ENCODE data around the gene GRAMD2A. TPM values are rescaled to one million over a fixed set of nuclear protein-coding genes. Genes with fewer than 3 reads are reported as not detected.

Gene GRAMD2A
- 4.6 and 5.5 TPM in 2 replicates for total RNA-seq

DNA sequence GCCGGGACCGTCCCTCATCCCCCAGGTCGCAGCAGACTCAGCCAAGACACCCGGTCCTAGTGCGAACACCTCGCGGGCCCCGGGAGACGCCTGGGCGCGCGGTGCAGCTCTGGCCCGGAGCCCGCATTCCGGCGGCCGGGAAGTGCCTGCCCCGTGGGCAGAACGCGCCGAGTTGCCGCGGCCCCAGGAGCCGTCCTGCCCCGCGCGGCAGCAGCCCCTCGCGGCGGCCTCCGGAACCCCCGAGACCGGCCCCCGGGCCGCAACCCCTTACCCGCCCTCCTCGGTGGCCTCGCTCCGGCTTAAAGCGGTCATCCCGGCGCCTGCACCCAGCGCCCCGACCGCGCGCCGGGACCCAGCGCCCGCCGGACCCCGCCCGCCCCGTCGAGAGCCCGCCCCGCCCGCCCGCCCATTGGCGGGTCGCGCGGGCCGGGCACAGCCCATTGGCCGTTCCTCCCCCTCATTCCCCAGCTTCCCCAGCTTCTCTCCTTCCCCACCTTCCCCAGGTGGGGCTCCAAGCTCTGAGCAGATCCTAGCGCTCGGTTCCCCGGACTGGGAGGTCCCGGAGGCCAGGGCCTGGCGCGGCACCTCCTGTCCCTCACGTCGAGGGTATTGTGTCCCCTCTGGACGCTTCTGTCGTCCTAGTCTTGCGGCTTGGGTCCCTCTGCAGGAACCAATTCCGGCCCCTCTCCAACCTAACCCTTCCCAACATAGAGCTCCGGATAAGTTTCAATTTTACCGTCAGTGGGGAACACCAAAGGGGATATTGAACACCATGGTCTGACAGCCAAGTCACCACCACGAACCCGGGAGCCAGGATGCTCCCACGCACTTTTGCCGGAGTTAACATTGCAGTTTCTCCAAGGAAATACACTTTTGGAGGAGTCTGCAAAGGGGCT lies at the start of gene GRAMD2A:
Gene GRAMD2A, minus strand, starts transcription at position 328 of the 896 bp plus-strand sequence.
- DNase-seq (ENCODE audit: low read depth) (peak; percentile 65), FAIRE-seq (peak; percentile 36)
- no peaks in the 10 kb centered on the region for H3K27me3 ChIP-seq (ENCODE audit: control insufficient read depth, insufficient read depth, low read length)
- TF ChIP-seq, protein P1, sequence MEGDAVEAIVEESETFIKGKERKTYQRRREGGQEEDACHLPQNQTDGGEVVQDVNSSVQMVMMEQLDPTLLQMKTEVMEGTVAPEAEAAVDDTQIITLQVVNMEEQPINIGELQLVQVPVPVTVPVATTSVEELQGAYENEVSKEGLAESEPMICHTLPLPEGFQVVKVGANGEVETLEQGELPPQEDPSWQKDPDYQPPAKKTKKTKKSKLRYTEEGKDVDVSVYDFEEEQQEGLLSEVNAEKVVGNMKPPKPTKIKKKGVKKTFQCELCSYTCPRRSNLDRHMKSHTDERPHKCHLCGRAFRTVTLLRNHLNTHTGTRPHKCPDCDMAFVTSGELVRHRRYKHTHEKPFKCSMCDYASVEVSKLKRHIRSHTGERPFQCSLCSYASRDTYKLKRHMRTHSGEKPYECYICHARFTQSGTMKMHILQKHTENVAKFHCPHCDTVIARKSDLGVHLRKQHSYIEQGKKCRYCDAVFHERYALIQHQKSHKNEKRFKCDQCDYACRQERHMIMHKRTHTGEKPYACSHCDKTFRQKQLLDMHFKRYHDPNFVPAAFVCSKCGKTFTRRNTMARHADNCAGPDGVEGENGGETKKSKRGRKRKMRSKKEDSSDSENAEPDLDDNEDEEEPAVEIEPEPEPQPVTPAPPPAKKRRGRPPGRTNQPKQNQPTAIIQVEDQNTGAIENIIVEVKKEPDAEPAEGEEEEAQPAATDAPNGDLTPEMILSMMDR (IDR thresholded peaks at IDR 0.05; ENCODE audit: insufficient read depth, low read length, severe bottlenecking), result no peak
- H3K4me3 ChIP-seq (ENCODE audit: low read depth, low read length), result peak within 1 kb of the TSS; percentile 47
- peaks cover 30% of the 10 kb centered on the region for H3K36me3 ChIP-seq (ENCODE audit: control insufficient read depth, insufficient read depth, low read length)

DNA sequence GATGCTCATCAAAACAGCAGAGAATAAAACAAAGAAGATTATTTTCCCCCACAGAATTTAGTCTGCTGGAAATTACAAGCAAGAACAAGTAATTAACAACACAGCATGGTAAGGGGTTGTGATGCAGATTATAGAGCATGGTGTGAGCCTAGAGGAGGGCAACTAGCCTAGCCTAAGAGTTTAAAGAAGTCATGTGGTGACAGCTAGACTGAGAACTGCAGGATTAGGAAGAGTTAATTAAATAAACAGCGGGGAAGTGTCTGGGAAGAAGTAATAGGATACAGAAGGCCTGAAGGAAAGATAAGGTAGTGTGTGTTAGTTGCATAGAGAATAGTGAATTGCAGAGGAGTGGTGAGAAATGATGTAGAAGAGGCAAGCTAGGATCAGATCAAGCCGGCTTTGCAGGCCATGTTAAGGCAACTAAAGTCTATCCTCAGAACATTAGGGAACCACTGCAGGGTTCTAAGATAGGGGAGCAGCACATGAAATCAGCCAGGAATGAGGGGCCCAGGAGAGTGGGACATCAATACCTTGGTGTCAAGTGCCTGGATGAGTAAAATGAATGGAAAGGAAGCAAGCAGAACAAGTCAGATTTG lies 45.3 kb upstream of the GRAMD2A start:
- DNase-seq (ENCODE audit: low read depth), result no peak
- H3K4me3 ChIP-seq (ENCODE audit: low read depth, low read length), result no peak overlapping the region
- TF ChIP-seq, protein P1 (IDR thresholded peaks at IDR 0.05; ENCODE audit: insufficient read depth, low read length, severe bottlenecking), result no peak
- peaks cover 10% of the 10 kb centered on the region for H3K36me3 ChIP-seq (ENCODE audit: control insufficient read depth, insufficient read depth, low read length)
- H3K27me3 ChIP-seq (ENCODE audit: control insufficient read depth, insufficient read depth, low read length), result no peaks in the 10 kb centered on the region
- FAIRE-seq, result no peak

DNA sequence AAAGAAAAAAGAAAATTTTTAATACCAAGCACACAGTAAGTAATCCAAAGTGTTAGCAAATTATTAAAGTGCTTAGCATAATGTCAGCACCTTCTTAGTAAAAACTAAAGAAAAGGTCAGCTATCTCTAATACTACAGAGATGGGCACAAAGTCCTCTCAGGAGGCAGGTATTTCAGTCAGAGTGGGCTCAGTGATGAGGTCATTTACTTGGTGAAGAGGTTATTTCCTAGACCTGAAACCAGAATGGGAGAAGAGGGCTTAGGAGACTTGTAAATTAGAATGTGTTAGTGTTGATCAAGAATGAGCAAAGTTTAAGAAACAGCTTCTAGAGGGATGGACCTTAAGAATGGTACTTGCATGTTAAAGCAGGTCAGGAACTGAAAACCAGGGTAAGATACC lies 42.1 kb upstream of the GRAMD2A start:
- H3K27me3 ChIP-seq (ENCODE audit: control insufficient read depth, insufficient read depth, low read length), result no peaks in the 10 kb centered on the region
- no peak overlapping the region for H3K4me3 ChIP-seq (ENCODE audit: low read depth, low read length)
- no peak for DNase-seq (ENCODE audit: low read depth)
- TF ChIP-seq, protein P1 (IDR thresholded peaks at IDR 0.05; ENCODE audit: insufficient read depth, low read length, severe bottlenecking), result no peak
- peaks cover 10% of the 10 kb centered on the region for H3K36me3 ChIP-seq (ENCODE audit: control insufficient read depth, insufficient read depth, low read length)
- no peak for FAIRE-seq

GRCh38 chr15:72238586-72238985 lies 41.0 kb upstream of the GRAMD2A start:
- Histone ChIP-seq H3K27me3 (ENCODE audit: control insufficient read depth, insufficient read depth, low read length) (no peaks in the 10 kb centered on the region), H3K36me3 (ENCODE audit: control insufficient read depth, insufficient read depth, low read length) (peaks cover 10% of the 10 kb centered on the region), H3K4me3 (ENCODE audit: low read depth, low read length) (no peak overlapping the region)
- TF ChIP-seq, protein P1 (IDR thresholded peaks at IDR 0.05; ENCODE audit: insufficient read depth, low read length, severe bottlenecking), result no peak
- no peak for DNase-seq (ENCODE audit: low read depth)
- FAIRE-seq, result no peak

DNA sequence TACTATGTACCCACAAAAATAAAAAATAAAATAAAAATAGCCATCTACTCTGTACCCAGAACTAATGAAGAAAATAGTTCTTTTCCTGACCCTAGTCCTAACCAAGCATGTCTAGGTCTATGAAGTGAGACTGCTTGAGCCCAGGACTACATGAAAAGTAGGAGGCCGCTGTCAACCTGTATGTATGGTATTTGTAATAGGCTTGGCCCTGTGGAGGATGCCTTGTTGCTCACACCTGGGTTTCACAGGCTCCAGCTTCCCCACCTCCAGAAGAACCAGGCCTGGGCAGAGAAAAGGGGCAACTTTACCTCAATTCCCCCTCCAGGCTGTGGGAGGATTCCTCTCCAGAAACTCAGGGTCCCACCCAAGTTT lies 40.3 kb upstream of the GRAMD2A start:
- H3K36me3 ChIP-seq (ENCODE audit: control insufficient read depth, insufficient read depth, low read length), result peaks cover 10% of the 10 kb centered on the region
- TF ChIP-seq, protein P1 (IDR thresholded peaks at IDR 0.05; ENCODE audit: insufficient read depth, low read length, severe bottlenecking), result no peak
- no peaks in the 10 kb centered on the region for H3K27me3 ChIP-seq (ENCODE audit: control insufficient read depth, insufficient read depth, low read length)
- FAIRE-seq (no peak), DNase-seq (ENCODE audit: low read depth) (peak; percentile 49)
- no peak overlapping the region for H3K4me3 ChIP-seq (ENCODE audit: low read depth, low read length)
